Mesodermal cell (in vitro differentiated cells): ENCODE measurements around the gene CERS6.

ENCODE experiments used
- H3K27ac ChIP-seq: 2 replicates; pipeline ENCODE4 v1.7.0; 2013; ENCODE audit warnings: mild to moderate bottlenecking, low read depth, low read length, moderate library complexity; ENCODE audit not compliant: severe bottlenecking
- H3K36me3 ChIP-seq: 2 replicates; pipeline ENCODE4 v1.7.1; 2013; ENCODE audit warnings: mild to moderate bottlenecking, low read length, moderate library complexity; ENCODE audit not compliant: control insufficient read depth, insufficient read depth
- H3K4me1 ChIP-seq: one replicate; pipeline ENCODE4 v1.7.1; 2013; ENCODE audit warnings: mild to moderate bottlenecking, low read length; ENCODE audit not compliant: insufficient read depth, control insufficient read depth, poor library complexity, severe bottlenecking
- H3K4me3 ChIP-seq: 2 replicates; pipeline ENCODE4 v1.7.0; 2013; ENCODE audit warnings: low read length, control low read depth, mild to moderate bottlenecking; ENCODE audit not compliant: insufficient read depth, poor library complexity, severe bottlenecking; ENCODE audit errors: extremely low read depth
- H3K9me3 ChIP-seq: 2 replicates; pipeline ENCODE4 v1.7.1; 2013; ENCODE audit warnings: mild to moderate bottlenecking, low read length, moderate library complexity; ENCODE audit not compliant: control insufficient read depth
- WGBS, 2 experiments: methylation state at CpG; one replicate each; pipeline ENCODE4 v1.1.5; 2013; ENCODE audit warnings: missing lambda C conversion rate in 2 of 2; ENCODE audit not compliant: insufficient coverage in 2 of 2; 5-methylcytosine and 5-hydroxymethylcytosine counted together

CERS6 gene

GRCh38 chr2:168819829-168820489 lies 363.9 kb downstream of the CERS6 start:
- 90 to 100% methylated on average over 3 of the region's 6 CpGs for WGBS, 2 experiments
- no peak overlapping the region for H3K27ac ChIP-seq
- H3K9me3 ChIP-seq, result no peaks in the 10 kb centered on the region
- peaks cover 22% of the 10 kb centered on the region for H3K4me1 ChIP-seq
- no peak overlapping the region for H3K4me3 ChIP-seq
- H3K36me3 ChIP-seq, result no peaks in the 10 kb centered on the region

- 79 to 86% methylated on average over 6 to 8 of the region's 8 CpGs for WGBS, 2 experiments
- no peak overlapping the region for H3K4me3 ChIP-seq
- no peaks in the 10 kb centered on the region for H3K9me3 ChIP-seq
- peaks cover 7% of the 10 kb centered on the region for H3K4me1 ChIP-seq
- H3K27ac ChIP-seq, result no peak overlapping the region
- H3K36me3 ChIP-seq, result no peaks in the 10 kb centered on the region
Measured at GRCh38 chr2:168821577-168821976, 365.5 kb downstream of the CERS6 start.

DNA sequence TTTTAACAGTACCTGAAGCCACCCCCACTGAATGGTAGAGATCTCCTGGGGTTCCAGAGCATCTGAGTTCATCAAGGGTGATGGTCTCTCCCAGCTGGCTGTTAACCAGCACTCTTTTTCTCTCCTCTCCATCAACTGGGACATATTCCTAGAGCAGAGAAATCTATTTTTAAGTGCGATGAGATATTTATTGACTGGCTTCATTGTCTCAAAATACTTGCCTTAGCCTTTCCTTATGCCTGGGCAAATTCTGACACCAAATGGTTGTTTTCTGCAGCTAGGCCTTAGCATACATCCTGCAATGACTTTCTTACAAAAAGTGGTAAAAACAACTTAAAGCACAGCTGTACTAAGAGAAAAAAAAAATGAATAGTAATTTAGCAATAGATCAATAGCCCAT lies 365.9 kb downstream of the CERS6 start:
- Histone ChIP-seq H3K9me3 (no peaks in the 10 kb centered on the region), H3K27ac (no peak overlapping the region), H3K4me1 (peaks cover 3% of the 10 kb centered on the region), H3K36me3 (no peaks in the 10 kb centered on the region), H3K4me3 (no peak overlapping the region)
- 83 to 100% methylated on average over 1 of the region's 1 CpG for WGBS, 2 experiments
